Endothelial cell of umbilical vein (primary cell): Measurements from ENCODE around the gene TBC1D9B. TPM values are rescaled to one million over a fixed set of nuclear protein-coding genes. Genes with fewer than 3 reads are reported as not detected.

Experiments used
- BruUV-seq: library from RNA; stranded (reverse); fragments of 400-500 nt; replicated peaks from 2 replicates; lab custom pipeline; 2021; lab: Mats Ljungman, UMichigan
- CTCF ChIA-PET: fragments of 300-600, 350-600 bp; sonication (Branson Sonifier 250); formaldehyde crosslinking; loops from one replicate; lab custom pipeline; 2021; ENCODE audit warnings: antibody characterized with exemption, inconsistent platforms; lab: Charles Lee
- POLR2A ChIA-PET: fragments of 300-600, 350-600 bp; sonication (Branson Sonifier 250); formaldehyde crosslinking; loops from one replicate; lab custom pipeline; 2021; ENCODE audit warnings: antibody characterized with exemption, inconsistent platforms; lab: Charles Lee
- DNase-seq: peaks from one replicate; pipeline ENCODE4 v3.0.0-alpha.2; 2011; ENCODE audit warnings: low read depth, low spot score
- FAIRE-seq: peaks from 2 replicates; lab custom pipeline; 2011; peaks lifted over from hg19 to GRCh38; lab: Jason Lieb, UNC
- H2AFZ ChIP-seq: 2 replicates; pipeline ENCODE4 v1.6.0; 2012; ENCODE audit warnings: low read depth, low read length, control low read depth, inconsistent platforms
- H3K27ac ChIP-seq: 2 replicates; pipeline ENCODE4 v1.5.1; 2011; ENCODE audit warnings: low read depth, mild to moderate bottlenecking, control low read depth, low read length, moderate library complexity; ENCODE audit not compliant: insufficient read depth
- H3K27me3 ChIP-seq, 2 experiments: 2 replicates each; pipeline versions ENCODE4 v1.6.0 to v1.6.1; 2011; ENCODE audit warnings: low read length in 2 of 2, mixed read lengths in 1 of 2; ENCODE audit not compliant: control insufficient read depth in 2 of 2, insufficient read depth in 2 of 2
- H3K36me3 ChIP-seq, 2 experiments: 2 replicates in 1 of 2; 3 replicates in 1 of 2; pipeline ENCODE4 v1.5.1; 2011; ENCODE audit warnings: low read length in 2 of 2, mild to moderate bottlenecking in 1 of 2, moderate library complexity in 1 of 2; ENCODE audit not compliant: control insufficient read depth in 2 of 2, insufficient read depth in 2 of 2; ENCODE audit errors: extremely low read depth in 1 of 2
- H3K4me1 ChIP-seq: 3 replicates; pipeline ENCODE4 v1.5.1; 2011; ENCODE audit warnings: mild to moderate bottlenecking, low read length; ENCODE audit not compliant: control insufficient read depth, insufficient read depth; ENCODE audit errors: extremely low read depth
- H3K4me2 ChIP-seq: 2 replicates; pipeline ENCODE4 v1.6.1; 2011; ENCODE audit warnings: low read length, control low read depth, mixed read lengths; ENCODE audit not compliant: insufficient read depth
- H3K4me3 ChIP-seq, 3 experiments: fragments of 200-600 bp in 1 of 3; sonication (generic), shearing (Covaris generic) in 1 of 3; replicated peaks in 1 of 3; 2 replicates each; pipeline ENCODE4 v1.5.1; 2011 to 2016; ENCODE audit warnings: control low read depth in 3 of 3, low read length in 3 of 3, mild to moderate bottlenecking in 2 of 3, inconsistent platforms in 1 of 3, low read depth in 1 of 3, moderate library complexity in 1 of 3; ENCODE audit not compliant: insufficient read depth in 1 of 3
- H3K79me2 ChIP-seq: 2 replicates; pipeline ENCODE4 v1.6.0; 2012; ENCODE audit warnings: low read length, inconsistent platforms; ENCODE audit not compliant: control insufficient read depth, insufficient read depth
- H3K9ac ChIP-seq: replicated peaks from 2 replicates; pipeline ENCODE3; 2011; ENCODE audit warnings: low read length, control low read depth; ENCODE audit not compliant: insufficient read depth; ENCODE audit errors: extremely low read depth
- H3K9me1 ChIP-seq: replicated peaks from 3 replicates; pipeline ENCODE4 v1.6.0; 2011; ENCODE audit warnings: mild to moderate bottlenecking, low read length; ENCODE audit not compliant: control insufficient read depth, insufficient read depth; ENCODE audit errors: extremely low read depth
- H3K9me3 ChIP-seq: replicated peaks from 2 replicates; pipeline ENCODE4 v1.5.1; 2012; ENCODE audit warnings: low read length, inconsistent platforms; ENCODE audit not compliant: control insufficient read depth, insufficient read depth
- H4K20me1 ChIP-seq: replicated peaks from 2 replicates; pipeline ENCODE3; 2011; ENCODE audit warnings: mild to moderate bottlenecking, low read length; ENCODE audit not compliant: control insufficient read depth, insufficient read depth; ENCODE audit errors: extremely low read depth
- CTCF ChIP-seq, 2 donors: IDR thresholded peaks; 1 replicate in 1 of 2; 2 replicates in 1 of 2; pipeline ENCODE4 v1.5.1; 2011; ENCODE audit warnings: low read length in 2 of 2, mild to moderate bottlenecking in 2 of 2, moderate library complexity in 2 of 2, control low read depth in 1 of 2, inconsistent platforms in 1 of 2, low read depth in 1 of 2; ENCODE audit not compliant: insufficient read depth in 1 of 2; ENCODE audit errors: extremely low read depth in 1 of 2
- EZH2 ChIP-seq: IDR thresholded peaks from 2 replicates; pipeline ENCODE4 v1.6.1; 2012; ENCODE audit warnings: borderline replicate concordance, low read depth, mild to moderate bottlenecking, moderate library complexity, low read length, inconsistent platforms; ENCODE audit not compliant: severe bottlenecking
- FOS ChIP-seq: IDR thresholded peaks from 2 replicates; pipeline ENCODE4 v1.6.1; 2011; ENCODE audit warnings: mild to moderate bottlenecking, low read length, moderate library complexity, borderline replicate concordance; ENCODE audit not compliant: insufficient read depth
- GATA2 ChIP-seq: IDR thresholded peaks from 2 replicates; pipeline ENCODE4 v1.7.0; 2011; ENCODE audit warnings: low read depth, mild to moderate bottlenecking, moderate library complexity, mixed read lengths, low read length; ENCODE audit not compliant: insufficient read length, insufficient read depth
- JUN ChIP-seq: IDR thresholded peaks from 2 replicates; pipeline ENCODE4 v1.6.1; 2011; ENCODE audit warnings: borderline replicate concordance, low read depth; ENCODE audit not compliant: insufficient read length, insufficient read depth
- MAX ChIP-seq: IDR thresholded peaks from 2 replicates; pipeline ENCODE4 v1.6.1; 2011; ENCODE audit not compliant: insufficient read depth, insufficient read length
- MYC ChIP-seq: IDR thresholded peaks from one replicate; pipeline ENCODE4 v1.6.1; 2011; ENCODE audit warnings: mild to moderate bottlenecking, low read depth, low read length
- POLR2A ChIP-seq: IDR thresholded peaks from 2 replicates; pipeline ENCODE4 v1.6.1; 2012; ENCODE audit warnings: low read depth, mild to moderate bottlenecking, control low read depth, low read length
- POLR2AphosphoS5 ChIP-seq: IDR thresholded peaks from 2 replicates; pipeline ENCODE4 v1.6.1; 2012; ENCODE audit warnings: low read depth, mild to moderate bottlenecking, control low read depth, low read length, moderate library complexity; ENCODE audit not compliant: insufficient read depth
- dilution Hi-C: fragments of 300-500 bp; cut with MboI; formaldehyde crosslinking; loops from one replicate; pipeline ENCODE4 v1.15.0; 2019; ENCODE audit warnings: low sequenced_read_pairs; ENCODE audit not compliant: extremely low pct_ligation_motif_present
- intact Hi-C: fragments of 100-400 bp; cut with micrococcal nuclease; formaldehyde crosslinking; loops from one replicate; pipeline ENCODE4 v1.10.0; 2022
- polyA plus RNA-seq, 4 experiments: library from polyadenylated mRNA; depleted of rRNA in 3 of 4; stranded (reverse) in 3 of 4; unstranded in 1 of 4; fragments of >200 nt; gene quantifications; 2 replicates each; pipeline versions ENCODE4 v1.2.1 to v1.2.3, GENCODE V29; 2011 to 2012; ENCODE audit warnings: missing spikeins in 1 of 4
- total RNA-seq: library from RNA; stranded (reverse); gene quantifications from 2 replicates; pipeline ENCODE4 v1.2.3, GENCODE V29; 2021

Gene TBC1D9B
- total and polyA plus RNA-seq, 2 donors (not counting 3 experiments of a cell fraction or from before 2014, with no cell fraction given) = 82.8 to 150 TPM

GRCh38 chr5:179833709-179834070 lies 74.0 kb downstream of the TBC1D9B start:
- DNase-seq (no peak), FAIRE-seq (no peak)
- peaks cover 15 to 65% of the 10 kb centered on the region in 2 experiments for H3K36me3 ChIP-seq
- no peaks in the 10 kb centered on the region for H3K9me3 ChIP-seq
- H2AFZ ChIP-seq = no peak overlapping the region
- H3K4me2 ChIP-seq = no peak overlapping the region
- no peaks in the 10 kb centered on the region for H3K4me1 ChIP-seq
- H3K79me2 ChIP-seq = peaks cover 2% of the 10 kb centered on the region
- BruUV-seq = no TSS peak
- no peaks in the 10 kb centered on the region for H4K20me1 ChIP-seq
- no peak overlapping the region for H3K27ac ChIP-seq
- no peak overlapping the region for H3K9ac ChIP-seq
- CTCF ChIA-PET = interaction anchor here (1.5 kb wide), 1 partner anchor 32 kb away, joined by 3 read pairs; no protein-coding TSS in a partner anchor
- H3K9me1 ChIP-seq = no peaks in the 10 kb centered on the region
- intact Hi-C loops = no loop called here
- POLR2A ChIA-PET = no interaction called here
- dilution Hi-C loops = no loop called here
- H3K4me3 ChIP-seq = no peak overlapping the region
- TF ChIP-seq CTCF (IDR thresholded peaks at IDR 0.05; ENCODE audit: extremely low read depth in 1 of 2, insufficient read depth in 1 of 2, low read depth in 1 of 2, low read length in 2 of 2) = no peak
- TF ChIP-seq MYC = no peak
- TF ChIP-seq EZH2 = no peak
- TF ChIP-seq POLR2A = no peak
- no peak for TF ChIP-seq MAX
- TF ChIP-seq GATA2 = no peak
- no peak for TF ChIP-seq FOS
- TF ChIP-seq POLR2AphosphoS5 = no peak
- TF ChIP-seq JUN = no peak
- no peaks in the 10 kb centered on the region for H3K27me3 ChIP-seq
